OCI-LY1 (cell line): ENCODE results near the gene ABCC9.

Source experiments
- H2AFZ ChIP-seq: fragments of 200-600 bp; sonication (generic), shearing (Covaris generic); 2 replicates; pipeline ENCODE4 v1.6.0; 2014; ENCODE audit warnings: antibody characterized with exemption, mild to moderate bottlenecking, low read length
- H3F3A ChIP-seq: fragments of 200-600 bp; sonication (generic), shearing (Covaris generic); 2 replicates; pipeline ENCODE4 v1.6.0; 2014; ENCODE audit warnings: mild to moderate bottlenecking, antibody characterized with exemption, low read length, moderate library complexity; ENCODE audit not compliant: insufficient read depth
- H3K27ac ChIP-seq: fragments of 200-600 bp; sonication (generic); 2 replicates; pipeline ENCODE4 v1.5.1; 2014; ENCODE audit warnings: low read length, mixed run types, mild to moderate bottlenecking, low read depth; ENCODE audit not compliant: poor library complexity, severe bottlenecking
- H3K27me3 ChIP-seq: fragments of 200-600 bp; sonication (generic); 2 replicates; pipeline ENCODE4 v1.6.0; 2014; ENCODE audit warnings: antibody characterized with exemption, mild to moderate bottlenecking, low read length, moderate library complexity; ENCODE audit not compliant: insufficient read depth
- H3K36me3 ChIP-seq: fragments of 200-600 bp; sonication (generic); 2 replicates; pipeline ENCODE4 v1.6.1; 2014; ENCODE audit warnings: mild to moderate bottlenecking, antibody characterized with exemption, low read length, moderate library complexity, mixed read lengths; ENCODE audit not compliant: insufficient read depth
- H3K4me1 ChIP-seq: fragments of 200-600 bp; sonication (generic); 2 replicates; pipeline ENCODE4 v1.5.1; 2014; ENCODE audit warnings: mild to moderate bottlenecking, low read length, moderate library complexity; ENCODE audit not compliant: insufficient read depth, severe bottlenecking
- H3K4me2 ChIP-seq: fragments of 200-600 bp; sonication (generic), shearing (Covaris generic); 2 replicates; pipeline ENCODE4 v1.6.1; 2014; ENCODE audit warnings: low read length
- H3K4me3 ChIP-seq: fragments of 200-600 bp; sonication (generic); 2 replicates; pipeline ENCODE4 v1.5.1; 2014; ENCODE audit warnings: low read length, low read depth, mild to moderate bottlenecking, mixed read lengths; ENCODE audit not compliant: poor library complexity, severe bottlenecking
- H3K79me2 ChIP-seq: fragments of 200-600 bp; shearing (Covaris generic); 2 replicates; pipeline ENCODE4 v1.6.1; 2016; ENCODE audit warnings: mixed run types, low read length, mixed read lengths; ENCODE audit not compliant: insufficient read depth
- H3K9ac ChIP-seq: fragments of 200-600 bp; sonication (generic), shearing (Covaris generic); 2 replicates; pipeline ENCODE4 v1.6.1; 2014; ENCODE audit warnings: mild to moderate bottlenecking, low read length, mixed read lengths
- H3K9me2 ChIP-seq: fragments of 200-600 bp; sonication (generic), shearing (Covaris generic); 2 replicates; pipeline ENCODE4 v1.6.1; 2014; ENCODE audit warnings: low read depth, mild to moderate bottlenecking, low read length, mixed read lengths
- H3K9me3 ChIP-seq: fragments of 200-600 bp; shearing (Covaris generic); 2 replicates; pipeline ENCODE4 v1.6.1; 2014; ENCODE audit warnings: low read length, mixed read lengths
- H4K20me1 ChIP-seq: fragments of 200-600 bp; sonication (generic), shearing (Covaris generic); 2 replicates; pipeline ENCODE4 v1.6.0; 2016; ENCODE audit warnings: mild to moderate bottlenecking, low read length; ENCODE audit not compliant: insufficient read depth
- CTCF ChIP-seq: fragments of 200-600 bp; sonication (generic), shearing (Covaris generic); IDR thresholded peaks from 2 replicates; pipeline ENCODE4 v1.5.1; 2017; ENCODE audit warnings: mild to moderate bottlenecking, antibody characterized with exemption, low read length, moderate library complexity, mixed read lengths
- EZH2 ChIP-seq: fragments of 200-600 bp; sonication (generic), shearing (Covaris generic); IDR thresholded peaks from 2 replicates; pipeline ENCODE4 v1.8.0; 2017; ENCODE audit warnings: borderline replicate concordance, mixed run types, mild to moderate bottlenecking, antibody characterized with exemption, low read length, moderate library complexity, mixed read lengths

ABCC9 gene

GRCh38 chr12:21983095-21983494, 41.9 kb upstream of the ABCC9 start:
- no peaks in the 10 kb centered on the region for H3K4me1 ChIP-seq
- H3F3A ChIP-seq: no peaks in the 10 kb centered on the region

GRCh38 chr12:21980544-21980943, 39.3 kb upstream of the ABCC9 start:
- TF ChIP-seq CTCF: no peak
- no peak for TF ChIP-seq EZH2
- Histone ChIP-seq H3K9me3 (no peaks in the 10 kb centered on the region), H3K4me1 (no peaks in the 10 kb centered on the region), H4K20me1 (no peaks in the 10 kb centered on the region), H3K36me3 (no peaks in the 10 kb centered on the region), H3K4me3 (no peak overlapping the region), H2AFZ (no peak overlapping the region), H3K9me2 (no peaks in the 10 kb centered on the region), H3K9ac (no peak overlapping the region), H3F3A (no peaks in the 10 kb centered on the region), H3K79me2 (no peaks in the 10 kb centered on the region), H3K27ac (no peak overlapping the region), H3K4me2 (no peak overlapping the region), H3K27me3 (no peaks in the 10 kb centered on the region)

More at GRCh38 chr12:21983095-21983494, 41.9 kb upstream of the ABCC9 start:
- Histone ChIP-seq H3K79me2 (no peaks in the 10 kb centered on the region), H3K4me2 (no peak overlapping the region), H3K36me3 (no peaks in the 10 kb centered on the region), H3K9me3 (no peaks in the 10 kb centered on the region), H4K20me1 (no peaks in the 10 kb centered on the region), H3K27me3 (no peaks in the 10 kb centered on the region), H3K4me3 (no peak overlapping the region), H3K27ac (no peak overlapping the region), H3K9me2 (no peaks in the 10 kb centered on the region), H3K9ac (no peak overlapping the region), H2AFZ (no peak overlapping the region)
- no peak for TF ChIP-seq EZH2
- TF ChIP-seq CTCF: no peak

DNA sequence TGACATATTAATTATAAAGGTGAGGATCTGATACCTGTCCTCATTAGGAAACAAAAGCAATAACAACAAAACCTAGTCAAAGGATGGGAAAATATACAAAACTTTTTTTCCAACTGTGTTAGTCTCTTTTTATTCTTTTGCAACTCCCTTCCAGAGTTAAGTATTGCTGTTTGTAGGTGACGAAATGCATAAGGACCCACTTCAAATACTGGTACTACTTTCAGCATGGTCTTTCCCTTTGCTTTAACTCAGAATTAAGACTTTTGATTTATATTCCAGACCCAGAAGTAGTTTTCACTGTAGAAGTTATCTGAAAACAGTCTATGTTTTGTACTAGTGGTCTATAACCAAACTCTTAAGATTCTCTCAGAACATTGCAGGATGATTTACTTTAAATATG, 34.1 kb upstream of the ABCC9 start:
- no peaks in the 10 kb centered on the region for H3K27me3 ChIP-seq
- H3K9me3 ChIP-seq: no peaks in the 10 kb centered on the region
- H3K9me2 ChIP-seq: no peaks in the 10 kb centered on the region
- TF ChIP-seq EZH2: no peak
- no peak for TF ChIP-seq CTCF
- H3K9ac ChIP-seq: no peak overlapping the region
- no peaks in the 10 kb centered on the region for H4K20me1 ChIP-seq
- H3K27ac ChIP-seq: no peak overlapping the region
- H3K4me1 ChIP-seq: no peaks in the 10 kb centered on the region
- H3F3A ChIP-seq: no peaks in the 10 kb centered on the region
- no peak overlapping the region for H2AFZ ChIP-seq
- no peaks in the 10 kb centered on the region for H3K36me3 ChIP-seq
- no peak overlapping the region for H3K4me3 ChIP-seq
- no peaks in the 10 kb centered on the region for H3K79me2 ChIP-seq
- no peak overlapping the region for H3K4me2 ChIP-seq
